ENCODE results near the gene PCK1.

The PCK1 gene

DNA sequence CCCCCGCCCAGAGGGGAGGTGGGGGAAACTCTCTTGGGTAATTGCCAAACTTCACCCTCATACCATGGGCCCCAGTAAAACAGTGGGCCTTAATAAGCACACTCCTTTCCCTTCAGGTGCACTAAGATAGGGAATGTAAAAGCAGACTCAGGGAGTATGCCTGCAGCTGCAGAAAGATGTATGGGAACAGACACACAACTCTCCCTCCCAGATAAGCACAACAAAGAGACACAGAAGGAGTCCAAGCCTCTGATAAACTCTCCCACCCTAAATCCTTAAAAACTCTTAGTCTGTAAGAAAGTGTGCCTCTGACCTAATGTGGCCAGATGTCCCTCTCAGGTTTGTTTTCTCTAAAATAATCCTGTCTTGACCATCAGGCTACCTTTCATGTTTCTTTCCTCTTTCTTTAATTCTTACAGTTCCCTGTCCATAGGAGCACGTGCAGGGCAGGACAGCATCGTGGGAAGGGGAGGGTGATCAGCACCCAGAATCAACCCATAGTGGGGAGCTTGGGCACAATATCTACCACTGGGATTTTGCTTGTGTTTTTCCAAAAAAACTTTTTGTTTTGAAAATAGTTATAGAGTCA, 24.7 kb upstream of the PCK1 start:
- no peak for DNase-seq (ENCODE audit: low read depth in 2 of 2)

DNA sequence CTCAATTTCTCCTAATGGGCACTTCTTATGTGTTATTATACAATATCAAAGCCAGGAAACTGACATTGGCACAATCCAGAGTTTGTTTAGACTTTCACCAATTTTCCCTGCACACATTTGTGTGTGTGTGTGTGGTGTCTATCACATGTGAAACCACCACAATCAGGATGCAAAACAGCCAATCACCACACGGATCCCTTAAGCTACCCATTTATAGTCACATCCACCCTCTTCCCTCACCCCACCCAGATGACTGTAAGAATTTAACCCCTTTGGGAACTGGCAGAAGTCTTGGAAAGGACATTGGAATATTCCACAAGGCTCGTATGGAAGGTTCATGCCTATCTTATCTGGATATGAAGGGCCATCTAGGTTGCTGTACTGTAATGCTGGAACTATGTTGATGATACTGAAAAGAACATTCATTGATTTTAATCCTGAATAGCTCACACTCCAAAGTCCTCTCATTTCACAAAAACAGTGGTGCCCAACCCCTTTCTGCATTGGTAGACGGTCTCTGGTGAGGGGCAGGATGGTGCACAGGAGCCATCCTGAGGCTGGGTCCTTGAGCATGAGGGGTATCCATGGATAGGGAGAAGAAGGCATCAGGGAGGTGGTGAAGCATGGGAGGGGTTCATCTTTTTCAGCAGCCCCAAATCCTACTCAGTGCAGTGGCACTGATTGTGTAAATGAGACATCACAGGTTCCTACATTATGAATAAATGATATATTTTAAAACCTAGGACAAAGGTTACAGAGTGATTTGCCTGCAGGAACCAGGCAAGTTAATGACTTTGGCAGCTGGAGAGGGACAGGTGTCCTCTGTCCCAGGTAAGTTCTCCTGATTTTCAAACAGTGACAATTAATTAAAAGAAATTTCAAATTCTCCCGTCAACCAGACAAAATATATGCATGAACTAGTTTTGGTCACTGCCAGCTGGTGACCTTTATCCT, 23.9 kb upstream of the PCK1 start:
- no peak for DNase-seq (ENCODE audit: low read depth in 2 of 2)

DNA sequence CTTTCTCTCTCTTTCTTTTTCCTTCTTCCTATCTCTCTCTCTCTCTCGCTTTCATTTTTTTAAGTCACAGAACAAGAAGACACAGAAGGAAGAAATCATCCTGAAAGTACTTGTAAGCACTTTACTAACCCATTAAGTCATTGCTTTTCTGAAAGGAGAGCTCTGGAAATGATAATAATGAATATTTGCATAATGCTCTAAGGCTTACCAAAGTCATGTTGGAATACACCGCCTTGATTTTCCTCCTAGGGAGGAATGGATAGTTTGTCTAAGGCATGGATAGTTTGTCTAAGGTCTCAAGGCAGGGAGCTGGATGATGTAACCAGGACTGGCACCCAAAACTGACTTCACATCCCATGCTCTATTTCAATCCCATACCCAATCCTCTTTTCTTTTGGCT, 23.1 kb upstream of the PCK1 start:
- DNase-seq (ENCODE audit: low read depth in 2 of 2) = no peak

DNA sequence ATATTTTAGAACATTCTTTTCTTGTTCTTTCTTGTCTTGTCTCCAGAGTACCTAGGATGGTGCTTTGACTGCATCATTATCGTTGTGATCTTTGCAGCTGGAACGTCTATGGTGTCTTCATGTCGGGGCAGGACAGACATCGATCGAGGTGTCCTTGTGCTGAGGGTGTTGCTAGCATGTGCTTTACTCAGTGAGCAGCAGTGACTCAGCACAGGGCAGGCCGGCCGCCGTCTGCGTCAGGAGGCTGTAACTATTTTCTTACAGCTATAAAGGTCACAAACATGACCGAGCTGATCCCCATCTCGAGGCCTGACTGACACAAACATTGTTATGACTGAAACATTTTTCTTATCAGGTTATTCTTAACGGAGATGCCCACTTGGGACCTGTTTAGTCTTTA, 21.0 kb upstream of the PCK1 start:
- no peak for DNase-seq (ENCODE audit: low read depth in 2 of 2)

DNA sequence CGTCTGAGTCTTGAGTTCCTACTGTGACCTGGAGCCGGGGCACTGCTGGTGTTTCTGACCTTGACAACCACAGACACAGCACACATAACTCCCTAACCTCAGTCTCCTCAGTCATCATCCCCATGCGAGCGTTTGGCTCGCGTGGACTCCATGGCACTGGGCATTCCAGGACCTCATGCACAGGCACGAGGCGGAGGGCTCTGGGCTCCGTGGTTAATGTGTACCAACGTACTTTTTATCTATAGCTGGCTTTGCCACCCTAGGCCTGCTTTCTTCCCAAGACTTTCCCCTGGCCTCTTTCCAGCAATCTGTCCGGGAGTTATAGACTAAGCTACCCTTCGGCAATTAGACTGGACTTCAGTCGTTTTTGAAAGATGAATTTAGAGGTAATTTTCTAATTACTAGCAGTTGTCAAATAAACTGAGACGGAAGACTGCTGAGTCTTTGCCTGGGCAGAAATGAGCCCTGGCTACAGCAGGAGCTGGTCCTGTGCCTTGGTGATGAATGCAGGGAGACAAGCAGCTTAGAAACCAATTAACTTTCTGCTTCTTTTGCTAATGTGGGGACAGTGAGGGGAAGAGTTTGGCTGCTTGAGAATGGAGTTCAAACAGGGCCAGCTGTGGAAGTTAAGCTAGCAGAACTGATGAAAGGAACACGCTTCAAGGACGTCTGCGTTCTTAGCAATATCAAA, 19.9 kb upstream of the PCK1 start:
- DNase-seq (ENCODE audit: low read depth in 2 of 2) = no peak

DNA sequence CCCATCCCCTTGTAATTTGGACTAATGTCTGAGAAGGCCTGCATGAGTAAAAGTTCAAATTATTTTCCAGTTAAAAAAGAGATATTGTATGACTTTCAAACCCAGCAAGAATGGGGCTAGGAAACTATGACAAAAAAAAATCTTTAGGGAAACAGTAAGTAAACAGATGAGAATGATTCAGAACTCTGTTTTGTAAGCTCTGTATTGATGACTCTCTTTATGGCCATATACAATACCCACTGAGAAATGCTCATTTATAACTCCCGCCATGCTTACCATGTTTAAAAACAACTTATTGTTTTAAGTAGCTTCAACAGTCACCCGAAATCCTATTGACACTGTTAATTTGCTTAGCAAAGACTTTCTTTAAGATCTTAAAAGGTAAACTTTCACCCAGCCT, 17.2 kb upstream of the PCK1 start:
- DNase-seq (ENCODE audit: low read depth in 2 of 2) = no peak

DNA sequence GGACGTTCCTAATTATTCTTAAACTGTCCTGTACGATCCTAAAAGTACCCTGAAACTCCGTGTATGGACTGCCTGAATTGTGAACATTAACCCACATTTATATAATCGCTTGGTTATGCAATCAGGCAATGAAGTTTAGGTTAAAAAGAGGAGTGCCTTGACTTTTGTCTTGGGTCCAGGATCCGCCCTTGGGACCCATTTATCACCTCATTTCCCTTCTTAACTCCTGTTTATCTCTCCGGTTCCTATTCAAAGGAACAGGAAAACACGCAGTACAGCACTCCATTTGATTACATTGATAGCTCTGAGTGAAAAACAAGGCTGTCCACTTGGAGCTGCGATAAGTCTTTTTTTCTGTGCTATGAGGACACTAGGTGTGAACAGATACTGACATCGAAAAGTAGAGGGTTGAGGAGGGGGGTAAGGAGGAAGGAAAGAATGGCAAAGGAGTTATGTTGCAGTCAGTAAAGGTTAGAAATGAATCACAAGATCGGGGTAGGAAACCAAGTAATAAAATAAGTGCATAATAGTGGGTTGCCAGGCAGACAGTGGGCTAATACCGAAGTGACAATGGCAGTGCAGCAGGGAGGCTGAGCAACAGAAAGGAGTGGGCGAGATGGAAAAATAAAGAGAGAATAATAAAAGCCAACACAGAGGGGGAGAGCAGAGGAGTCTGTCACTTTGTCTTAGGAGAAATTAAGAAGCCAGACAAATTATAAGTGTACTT, 15.9 kb upstream of the PCK1 start:
- no peak for DNase-seq (ENCODE audit: low read depth in 2 of 2)

DNA sequence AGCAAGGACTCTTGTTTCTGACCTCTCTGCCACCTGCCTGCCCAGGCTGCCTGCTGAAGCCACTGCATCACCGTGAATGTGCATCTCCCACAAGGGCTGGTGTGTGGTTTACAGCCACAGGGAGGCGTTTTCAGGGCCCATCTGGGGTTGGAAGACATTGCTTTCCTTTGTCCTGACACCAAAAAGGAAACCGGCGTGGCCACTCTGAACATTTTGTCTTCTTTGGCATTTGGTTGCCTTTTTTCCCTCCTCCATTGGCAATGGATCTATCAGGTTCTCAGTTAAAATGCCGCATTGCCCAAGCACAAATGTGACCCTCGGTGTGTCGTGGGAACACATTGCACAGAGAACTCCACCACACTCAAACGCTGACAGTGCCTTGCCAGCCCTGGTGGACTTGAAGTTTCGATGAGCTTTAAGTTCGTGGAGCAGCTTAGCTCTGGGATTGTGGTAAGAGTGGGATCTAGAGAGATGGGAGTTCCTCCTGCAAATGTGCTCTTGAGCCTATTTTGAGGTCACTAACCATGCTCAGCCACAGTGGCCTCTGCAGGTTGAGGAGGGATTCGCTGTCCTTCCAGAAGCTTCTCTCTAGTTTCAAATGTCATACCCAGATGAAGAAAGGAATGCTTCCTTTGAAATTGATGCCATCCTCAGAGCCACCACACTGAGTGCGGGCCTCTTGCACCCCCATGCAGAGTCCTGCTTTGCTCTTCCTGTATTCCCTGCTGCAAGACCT, 14.8 kb upstream of the PCK1 start:
- no peak for DNase-seq (ENCODE audit: low read depth in 2 of 2)

DNA sequence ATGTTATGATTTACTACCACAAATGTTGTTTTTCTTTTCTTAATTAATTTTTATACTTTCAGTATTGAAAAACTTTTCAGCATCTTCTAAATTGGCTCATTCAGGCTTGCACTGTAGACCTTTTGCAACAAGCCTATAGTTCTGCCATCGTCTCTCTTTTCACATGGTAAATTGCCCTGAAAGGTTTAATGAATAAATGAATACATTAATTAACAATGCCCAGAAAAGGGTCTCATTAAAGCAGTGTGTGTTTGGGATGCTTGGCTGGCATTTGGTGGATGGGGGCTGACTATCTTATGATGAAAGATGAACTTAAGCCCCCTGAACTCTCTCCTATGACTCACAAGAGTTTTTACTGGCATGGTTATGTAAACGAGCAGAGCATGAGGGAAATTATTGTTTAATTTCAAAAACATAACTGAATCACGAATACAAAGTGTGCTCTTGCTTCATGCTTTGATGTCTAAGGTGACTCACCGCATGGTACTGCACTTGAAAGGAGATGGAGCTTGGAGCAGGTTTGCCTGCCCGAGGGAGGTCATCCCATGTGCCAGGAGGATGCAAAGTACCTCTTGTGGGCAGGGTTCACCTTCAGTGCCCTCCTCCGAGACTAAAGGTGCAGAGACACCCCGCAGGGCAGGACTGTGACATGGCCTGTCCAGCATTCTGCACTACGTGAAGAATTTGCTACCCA, 13.8 kb upstream of the PCK1 start:
- no peak for DNase-seq (ENCODE audit: low read depth in 2 of 2)

DNA sequence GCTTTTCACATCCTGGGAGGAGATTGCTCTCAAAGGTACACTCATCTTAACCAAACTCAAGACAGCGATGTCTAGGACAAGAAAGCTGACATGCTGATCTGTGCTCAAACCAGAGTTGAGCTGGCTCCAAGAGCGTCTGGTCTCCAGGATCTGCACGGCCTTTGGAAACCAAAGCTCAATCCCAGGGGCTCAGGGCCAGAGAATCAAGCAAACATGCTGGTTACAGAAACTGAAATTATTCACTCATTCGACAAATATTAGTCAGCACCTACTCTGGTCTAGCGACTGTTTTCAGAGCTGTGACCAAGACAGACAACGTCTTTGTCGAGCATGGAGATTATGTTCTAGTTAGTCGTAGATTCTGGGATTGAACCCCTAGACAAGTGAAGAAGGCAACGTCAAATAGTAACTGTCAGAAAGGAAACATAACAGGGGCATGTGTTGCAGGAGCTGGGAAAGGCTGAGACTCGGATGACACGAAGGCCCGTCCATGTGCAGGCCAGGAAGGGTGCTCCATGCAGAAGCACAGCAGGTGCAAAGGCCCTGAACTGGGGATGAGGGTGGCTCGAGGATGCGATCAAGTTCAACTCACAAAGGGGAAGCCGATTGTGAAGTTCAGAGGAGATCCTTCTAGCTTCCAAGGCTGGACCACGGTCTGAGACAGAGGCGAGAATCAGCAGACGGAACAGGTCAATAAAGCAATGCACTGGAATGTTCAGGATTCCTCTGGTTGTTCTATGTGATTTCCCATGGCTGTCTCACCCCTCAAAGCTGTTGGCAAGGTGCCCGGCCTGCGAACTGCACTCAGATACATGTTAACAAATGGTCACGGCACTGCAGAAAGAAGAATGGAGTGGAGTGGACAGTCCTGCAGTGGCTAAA, 12.5 kb upstream of the PCK1 start:
- no peak for DNase-seq (ENCODE audit: low read depth in 2 of 2)

DNA sequence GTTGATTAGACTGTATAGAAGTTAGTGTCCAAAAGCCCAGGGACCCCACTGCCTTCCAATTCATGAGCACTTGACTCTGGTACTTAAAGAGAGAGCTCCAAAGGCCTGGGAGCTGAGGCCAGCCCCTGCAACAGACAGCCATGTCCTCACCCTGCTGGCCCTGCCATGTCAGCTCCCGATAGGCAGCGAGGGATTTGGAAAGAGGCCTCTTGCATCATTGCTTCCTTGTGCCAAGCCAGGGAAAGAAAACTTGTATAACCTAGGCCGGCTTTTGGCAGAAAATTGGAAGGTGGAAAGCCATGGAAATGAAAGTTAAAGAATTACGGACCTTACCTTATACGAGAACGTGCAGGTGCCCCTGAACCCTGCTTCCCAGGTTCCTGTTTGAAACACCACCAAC, 8.4 kb upstream of the PCK1 start:
- no peak for DNase-seq (ENCODE audit: low read depth in 2 of 2)

DNA sequence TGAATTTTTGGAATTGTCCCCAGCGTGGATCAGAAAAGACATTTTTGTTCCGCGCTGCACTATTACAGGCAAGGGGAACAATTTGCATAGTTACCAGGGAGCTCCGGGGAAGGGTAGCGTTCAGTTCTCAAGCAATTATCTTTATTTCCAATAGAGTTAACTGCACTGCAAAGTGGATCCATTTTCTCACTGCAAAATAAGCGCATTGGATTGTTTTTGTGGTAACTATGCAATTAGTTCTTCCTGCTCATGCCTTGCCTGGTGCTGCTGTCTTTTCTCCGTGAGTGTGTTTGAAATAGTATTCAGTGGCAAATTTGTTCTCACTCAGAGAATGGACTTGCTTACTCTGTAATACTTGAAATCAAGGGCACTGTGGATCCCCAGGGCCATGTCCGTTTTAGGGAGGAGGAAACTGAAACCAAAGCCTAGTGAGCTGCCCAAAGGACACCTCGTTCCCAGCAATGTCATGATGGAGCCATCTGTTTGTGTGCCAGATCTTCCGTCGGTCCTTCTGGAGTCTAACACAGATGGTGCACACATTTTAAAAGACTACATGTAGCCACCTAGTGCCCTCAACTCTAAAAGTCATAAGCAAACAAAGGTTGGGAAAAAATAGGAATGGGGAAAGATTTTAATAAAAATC, 7.4 kb upstream of the PCK1 start:
- DNase-seq (ENCODE audit: low read depth in 2 of 2) = no peak

DNA sequence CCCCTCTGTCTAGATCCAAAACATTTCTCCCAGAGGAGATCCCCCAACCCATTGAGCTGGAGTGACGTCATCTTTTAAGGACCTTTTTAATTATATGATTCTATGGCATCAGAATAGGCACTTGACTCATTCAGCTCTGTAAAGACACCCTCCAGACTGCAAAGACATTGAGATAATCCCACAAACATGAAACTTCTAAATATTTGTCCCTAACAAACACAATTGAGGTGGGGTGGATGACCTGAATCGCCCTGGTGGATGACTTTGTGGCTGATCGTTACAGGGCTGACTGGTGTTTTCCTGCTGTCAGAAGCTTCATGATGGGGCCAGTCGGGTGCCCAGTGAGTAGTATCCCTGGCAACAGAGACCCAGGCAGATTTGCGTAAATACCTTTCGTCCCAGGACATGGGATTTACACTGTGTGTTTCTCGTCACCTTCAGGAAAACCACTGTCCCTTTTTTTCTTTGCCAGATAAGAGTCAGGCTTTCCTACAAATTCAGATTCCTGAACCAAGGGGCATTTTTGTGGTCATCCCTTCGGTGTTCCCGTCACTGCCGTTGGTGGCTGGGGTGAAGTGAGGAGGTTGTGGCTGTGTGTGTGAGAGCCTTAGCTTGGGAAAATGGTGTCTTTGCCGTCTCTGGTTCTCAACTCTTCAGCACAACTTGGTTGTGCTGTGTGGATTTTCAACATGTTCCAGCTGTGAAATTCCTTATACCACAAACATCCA, 5.3 kb upstream of the PCK1 start:
- DNase-seq (ENCODE audit: low read depth in 2 of 2) = no peak

DNA sequence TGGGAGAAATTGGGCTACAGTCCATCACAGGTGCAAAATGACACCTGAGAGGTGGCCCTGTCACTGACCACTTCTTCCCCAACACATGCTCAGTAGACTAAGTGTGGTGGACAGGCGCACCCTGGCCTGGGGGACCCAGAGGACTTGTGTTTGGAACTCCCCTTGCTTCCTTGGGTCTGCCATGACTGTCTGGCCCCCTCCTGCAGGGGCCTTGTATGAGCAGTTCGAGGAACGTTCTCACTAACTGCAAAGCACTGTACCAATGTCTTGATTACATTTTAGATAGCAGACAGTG, 4.0 kb upstream of the PCK1 start:
- no peak for DNase-seq (ENCODE audit: low read depth in 2 of 2)

DNA sequence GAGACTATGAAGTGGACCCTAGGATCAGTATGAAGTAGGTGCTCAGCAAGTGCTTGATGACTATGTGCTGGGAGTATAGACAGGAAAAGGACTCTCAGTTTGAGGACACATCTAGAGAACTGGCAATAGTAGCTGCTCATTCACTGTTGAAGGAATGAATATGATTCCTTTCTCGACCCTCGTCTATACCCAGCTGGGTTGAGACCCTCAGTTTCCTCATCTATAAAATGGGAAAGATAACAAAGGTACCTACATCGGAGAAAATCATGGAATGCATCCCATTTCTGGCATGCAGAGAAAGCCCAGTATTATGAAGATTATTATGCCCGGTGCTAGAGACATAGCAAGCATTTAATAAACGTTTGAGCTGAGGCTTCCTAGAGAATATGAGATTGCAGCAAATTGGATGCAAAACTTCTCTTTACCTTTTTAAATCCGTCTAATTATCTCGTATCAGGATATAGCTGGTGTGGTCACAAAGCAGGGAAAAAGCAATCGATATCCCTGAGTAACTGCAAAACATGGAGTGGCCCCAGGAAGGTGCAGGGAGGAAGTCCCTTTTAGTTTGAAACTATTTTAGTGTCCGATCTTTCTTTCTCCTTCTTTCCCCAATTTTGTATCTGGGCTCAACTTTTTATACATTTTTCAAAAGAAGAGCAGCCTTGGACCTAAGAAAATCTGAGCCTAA, 2.8 kb upstream of the PCK1 start:
- no peak for DNase-seq (ENCODE audit: low read depth in 2 of 2)

DNA sequence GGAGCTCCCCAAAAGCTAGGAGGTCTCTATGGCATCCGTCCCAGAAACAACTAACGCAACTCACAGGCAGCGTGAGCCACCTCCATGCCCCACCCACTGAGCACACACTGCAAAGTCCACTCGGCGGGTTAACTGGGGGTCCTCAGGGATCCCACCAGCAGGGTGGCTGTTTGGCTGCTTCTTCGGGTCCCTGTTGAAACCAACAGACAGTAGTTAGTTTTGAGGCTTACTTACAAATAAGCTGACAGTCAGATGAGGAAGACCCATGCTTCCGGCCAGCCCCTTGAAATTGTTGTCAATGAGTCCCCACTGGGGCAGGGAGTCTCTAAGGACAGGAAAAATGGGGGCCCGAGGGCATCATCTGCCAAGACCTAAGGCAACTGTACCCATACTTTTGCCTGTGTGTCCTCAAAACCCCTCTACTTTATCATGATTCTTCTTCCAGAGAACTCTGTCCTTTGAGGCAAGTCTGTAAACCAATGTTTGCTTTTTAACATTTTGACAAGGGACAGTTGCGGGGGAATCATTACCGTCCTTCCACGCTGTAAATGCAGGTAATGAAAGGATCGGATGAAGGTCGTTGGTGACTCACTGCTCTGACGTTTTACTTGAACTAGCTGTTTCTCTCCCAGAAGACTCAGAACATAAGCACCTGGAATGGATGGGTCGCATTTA, 2.2 kb upstream of the PCK1 start:
- no peak for DNase-seq (ENCODE audit: low read depth in 2 of 2)

DNA sequence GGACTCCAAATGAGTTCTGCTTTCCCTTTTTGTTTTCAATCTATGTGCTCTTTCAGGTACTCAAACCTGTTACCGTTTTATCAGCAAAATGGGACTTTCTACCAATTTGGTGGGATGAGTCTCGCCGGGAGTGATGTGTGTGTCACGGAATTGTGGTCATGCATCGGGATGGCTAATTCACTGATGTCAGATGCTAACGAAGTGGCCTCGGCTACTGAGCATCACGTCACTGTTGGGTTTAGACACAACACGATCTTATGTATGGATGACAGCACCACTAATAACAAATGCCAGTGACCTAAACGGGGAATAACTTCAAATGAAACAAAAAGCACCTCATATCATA, 1.6 kb upstream of the PCK1 start:
- DNase-seq (ENCODE audit: low read depth in 2 of 2) = no peak
